NCI-H1105 treated with DMSO at 0.1 percent for 48 hours (cell line): ENCODE results near the gene MACROD2.
"Not testable (repeated sequence)": the region's sequence is repeated elsewhere in the genome, so short reads cannot be mapped to it uniquely, and the experiment has no call there.

Experiments
- DNase-seq: peaks from one replicate; lab custom pipeline; 2025; lab: John Stamatoyannopoulos, UW

The MACROD2 gene

DNA sequence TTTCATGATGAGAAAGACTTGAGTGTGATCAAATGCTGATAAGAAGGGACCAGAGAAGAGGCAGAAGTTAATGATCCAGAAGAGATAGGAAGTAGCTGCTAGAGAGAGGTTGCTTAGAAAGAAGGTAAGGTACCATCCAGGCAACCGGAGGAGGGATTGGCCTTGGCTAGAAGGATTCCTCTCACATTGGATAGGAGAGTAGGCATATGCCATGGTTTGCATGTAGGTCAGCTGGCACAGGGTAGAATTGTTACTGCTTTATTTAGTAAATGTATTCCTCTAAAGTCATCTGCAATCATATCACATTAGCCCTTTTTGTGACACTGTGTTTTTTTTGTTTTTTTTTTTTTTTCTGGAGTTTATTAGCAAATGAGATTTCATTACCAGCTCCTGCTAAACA, 923.0 kb downstream of the MACROD2 start:
- DNase-seq: no peak

GRCh38 chr20:14918976-14919375, 923.7 kb downstream of the MACROD2 start:
- DNase-seq: no peak

GRCh38 chr20:14919501-14920081, 924.3 kb downstream of the MACROD2 start:
- peak; percentile 86 for DNase-seq

DNA sequence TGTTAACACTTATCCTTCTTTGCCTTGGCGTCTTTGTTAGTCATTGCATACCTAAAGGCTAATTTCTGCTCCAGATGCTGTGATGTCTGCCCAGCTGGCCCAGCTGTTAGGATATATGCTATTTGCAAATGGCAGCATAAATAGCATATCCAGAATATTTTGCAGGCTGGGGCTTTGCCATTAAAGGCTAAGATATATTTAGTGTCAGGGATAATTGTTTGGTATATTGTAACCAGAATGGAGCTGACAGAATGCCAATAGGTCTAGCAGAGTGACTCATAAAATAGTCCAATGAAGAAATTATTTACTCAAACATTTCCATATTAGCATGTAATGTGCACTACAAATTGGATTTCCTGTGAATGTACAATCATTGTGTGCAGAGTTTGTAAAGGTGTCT, 926.2 kb downstream of the MACROD2 start:
- DNase-seq: no peak

DNA sequence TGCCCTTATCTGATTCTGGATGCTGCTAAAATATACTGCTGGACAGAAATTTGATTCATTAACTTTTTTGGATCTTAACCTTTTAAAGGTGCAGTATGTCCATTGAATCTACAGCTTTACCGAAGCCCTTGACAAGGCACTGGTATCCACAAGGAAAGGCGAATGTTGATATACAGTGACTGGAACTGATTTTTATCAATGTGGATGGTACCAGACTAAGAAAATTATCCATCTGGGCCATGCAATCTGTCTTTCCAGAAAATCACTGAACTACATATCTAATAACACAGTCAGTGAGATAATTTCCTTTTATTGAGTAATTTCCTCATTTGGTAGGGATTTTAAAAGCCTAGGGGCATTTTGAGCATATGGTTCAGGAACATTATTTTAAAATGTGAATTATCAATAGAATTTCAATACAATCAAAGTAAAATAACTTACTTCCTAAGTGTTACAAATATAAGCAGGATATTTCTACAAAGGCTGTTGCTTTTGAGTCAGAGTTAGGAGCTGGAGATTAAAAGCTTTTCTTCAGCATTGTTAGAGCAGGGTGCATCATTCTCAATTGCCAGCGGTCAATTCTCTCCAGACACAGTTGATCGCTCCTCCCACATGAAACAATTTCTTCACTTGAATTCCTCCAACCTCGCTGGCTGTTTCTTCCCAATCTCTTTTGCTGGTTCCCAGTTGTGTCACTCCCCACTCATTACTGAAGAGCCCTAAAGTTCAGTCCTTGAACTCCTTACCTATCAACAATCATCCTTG, 927.4 kb downstream of the MACROD2 start:
- no peak for DNase-seq

- no peak for DNase-seq
Observed at GRCh38 chr20:14924433-14924832, 929.1 kb downstream of the MACROD2 start.

GRCh38 chr20:14925300-14925699, 930.0 kb downstream of the MACROD2 start:
- DNase-seq: no peak

GRCh38 chr20:14926436-14926835, 931.1 kb downstream of the MACROD2 start:
- DNase-seq: not testable (repeated sequence)

- peak; percentile 70 for DNase-seq
Observed at GRCh38 chr20:14928083-14928482, 932.8 kb downstream of the MACROD2 start.

- DNase-seq: no peak
Observed at GRCh38 chr20:14929388-14929787, 934.1 kb downstream of the MACROD2 start.

DNA sequence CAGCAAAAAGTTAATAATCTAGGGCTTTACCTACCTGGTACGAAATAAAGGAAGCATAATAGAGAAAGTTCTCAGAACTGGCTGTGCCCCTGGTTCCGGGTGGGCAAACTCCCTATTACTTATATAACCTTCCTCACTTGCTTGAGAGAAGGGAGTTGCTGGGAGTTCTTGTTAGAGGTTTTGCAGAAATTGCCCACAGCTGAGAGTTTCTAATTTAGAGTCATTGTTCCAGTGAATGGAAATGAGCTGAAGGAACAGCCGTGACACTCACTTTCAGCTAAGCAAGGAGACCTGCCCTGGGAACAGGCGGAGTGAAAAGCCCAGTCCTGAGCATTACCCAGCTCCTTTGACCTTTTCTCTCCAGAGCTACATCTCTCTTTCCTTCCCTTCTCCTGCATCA, 936.7 kb downstream of the MACROD2 start:
- no peak for DNase-seq

DNA sequence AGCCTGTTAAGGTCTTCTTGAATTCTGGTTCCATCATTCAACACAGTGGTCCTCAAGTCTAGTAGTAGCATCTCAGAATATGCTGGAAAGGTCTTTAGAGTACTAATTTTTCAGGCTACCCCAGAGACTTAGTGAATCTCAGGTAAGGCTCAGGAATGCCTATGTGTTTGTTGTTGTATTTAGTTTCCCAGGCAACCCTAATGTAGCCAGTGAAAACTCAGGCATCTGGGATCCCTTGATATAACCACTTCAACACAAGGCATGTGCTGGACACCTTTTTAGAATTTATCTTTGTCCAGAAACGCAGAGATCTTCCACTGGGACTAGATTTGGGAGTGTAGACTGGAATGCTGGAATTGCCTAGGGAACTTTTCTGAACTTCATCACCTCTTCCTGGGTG, 940.0 kb downstream of the MACROD2 start:
- no peak for DNase-seq

- DNase-seq: no peak
Observed at GRCh38 chr20:14937021-14937420, 941.7 kb downstream of the MACROD2 start.

DNA sequence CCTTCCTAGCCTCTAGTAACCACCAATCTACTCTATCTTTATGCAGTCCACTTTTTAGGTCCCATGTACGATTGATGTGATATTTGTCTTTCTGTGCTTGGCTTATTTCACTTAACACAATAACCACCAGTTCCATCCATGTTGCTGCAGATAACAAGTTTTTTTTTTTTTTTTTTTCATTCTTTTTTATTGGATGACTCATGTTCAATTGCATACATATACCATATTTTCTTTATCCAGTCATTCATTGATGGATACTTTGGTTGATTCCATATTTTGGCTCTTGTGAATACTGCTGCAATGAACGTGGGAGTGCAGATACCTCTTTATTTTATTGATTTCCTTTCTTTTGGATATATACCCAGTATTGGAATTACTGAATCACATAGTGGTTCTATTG, 942.5 kb downstream of the MACROD2 start:
- no peak for DNase-seq

- DNase-seq: no peak
Observed at GRCh38 chr20:14947536-14947935, 952.2 kb downstream of the MACROD2 start.

DNA sequence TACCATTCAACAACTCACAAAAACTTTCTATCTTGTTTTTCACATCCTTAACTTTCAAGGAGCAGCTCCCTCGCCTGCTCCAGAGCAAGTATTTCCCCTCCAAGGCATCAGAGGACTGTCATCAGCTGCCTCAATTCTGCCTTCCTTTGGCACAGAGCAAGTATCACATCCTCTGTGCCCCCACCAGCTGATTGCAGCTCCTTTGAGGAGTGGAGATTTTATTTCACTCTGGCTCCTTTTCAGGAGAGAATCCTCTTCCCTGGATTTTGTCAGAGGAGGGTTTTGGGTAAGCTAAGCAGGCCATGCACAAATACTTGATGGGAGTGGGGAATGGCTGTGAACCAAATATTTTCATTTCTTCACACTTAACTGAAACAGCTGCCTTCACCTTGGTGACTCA, 952.6 kb downstream of the MACROD2 start:
- DNase-seq: no peak

DNA sequence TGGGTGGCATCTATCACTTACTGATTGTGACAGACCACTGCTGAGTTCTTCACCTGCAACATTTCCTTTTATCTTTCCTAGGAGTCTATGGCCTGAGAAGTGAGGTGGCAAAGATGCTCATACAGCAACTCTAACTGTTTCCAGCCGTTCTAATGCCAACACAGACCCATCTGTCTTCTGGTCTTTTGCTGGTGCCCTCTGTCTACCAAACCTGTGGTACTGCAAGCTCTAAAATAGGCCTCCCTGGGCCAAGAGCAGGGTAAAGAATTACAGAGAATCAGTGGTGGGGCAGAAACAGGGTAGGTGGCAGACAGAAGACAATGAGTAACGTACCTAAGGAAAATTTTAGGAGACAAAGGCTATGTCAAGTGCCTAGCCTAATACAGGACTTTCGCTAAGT, 953.1 kb downstream of the MACROD2 start:
- no peak for DNase-seq

DNA sequence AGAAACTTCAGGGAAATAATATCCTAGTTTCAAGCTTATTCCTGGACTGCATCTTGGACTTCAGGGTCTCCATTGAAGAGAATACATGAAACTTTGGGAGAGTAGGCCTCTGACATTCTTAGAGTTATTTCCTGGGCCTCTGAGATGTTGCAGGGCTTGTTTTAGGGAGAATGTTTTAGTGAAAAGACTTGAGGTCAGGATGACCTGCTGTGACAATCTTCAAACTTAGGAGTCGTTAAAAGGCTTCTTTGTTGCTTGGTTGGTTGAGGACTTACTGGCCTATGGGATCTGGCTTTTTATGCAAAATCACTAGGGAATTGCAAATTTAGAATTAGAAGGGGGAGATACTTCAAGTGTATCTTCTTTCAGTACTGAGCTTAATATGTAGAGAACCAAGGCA, 955.3 kb downstream of the MACROD2 start:
- DNase-seq: no peak

DNA sequence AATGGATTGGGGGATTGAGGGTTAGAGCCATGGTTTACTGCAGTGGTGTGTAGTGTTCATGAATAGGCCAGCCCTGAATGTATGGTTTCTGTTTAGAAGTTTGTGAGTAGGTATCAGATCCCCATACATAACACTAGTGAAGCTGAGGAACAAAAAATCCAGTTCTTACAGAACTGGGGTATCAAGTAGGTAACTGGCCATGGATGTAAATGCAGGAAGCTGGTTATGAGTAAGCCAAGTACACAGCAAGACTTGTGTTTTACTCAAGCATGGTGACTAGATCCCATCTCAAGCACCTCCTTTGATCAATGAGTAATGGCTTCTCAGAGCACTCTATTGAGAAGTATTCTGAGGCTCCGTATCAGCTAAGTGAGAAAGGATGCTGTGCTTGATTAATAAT, 955.8 kb downstream of the MACROD2 start:
- DNase-seq: no peak

DNA sequence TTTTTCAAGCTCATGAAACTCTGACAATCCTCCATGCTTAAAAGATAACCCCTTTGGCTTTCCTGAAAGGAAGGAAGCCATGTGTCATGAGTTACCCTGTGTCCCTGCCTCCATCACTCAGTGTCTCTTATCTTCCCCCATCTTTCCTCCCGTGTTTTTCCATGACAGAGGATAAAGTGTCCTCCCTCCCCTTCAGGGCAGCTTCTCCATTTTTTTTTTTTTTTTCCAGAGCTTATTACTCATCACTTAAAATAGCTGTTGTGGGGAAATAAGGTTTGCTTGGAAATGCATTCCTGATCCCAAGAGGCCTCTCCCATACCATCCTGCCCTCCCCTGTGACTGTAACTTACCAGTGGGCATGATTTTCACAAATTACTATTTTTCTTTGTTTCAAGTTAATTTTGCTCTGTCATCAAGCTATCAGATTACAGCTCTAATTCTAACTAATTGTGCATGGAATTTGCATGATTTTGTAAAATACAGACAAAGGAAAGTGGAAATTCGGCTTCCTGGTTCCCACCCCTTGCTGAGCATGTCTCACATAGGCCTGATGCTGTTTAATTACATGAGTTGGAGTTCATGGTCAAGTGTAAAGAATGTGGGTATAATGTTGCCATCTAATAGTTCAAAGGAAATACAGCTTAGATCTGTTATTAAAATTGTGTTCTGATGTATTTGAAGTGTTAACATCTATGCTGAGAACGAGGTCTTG, 956.5 kb downstream of the MACROD2 start:
- no peak for DNase-seq

- DNase-seq: no peak
Observed at GRCh38 chr20:14953736-14954135, 958.4 kb downstream of the MACROD2 start.

DNA sequence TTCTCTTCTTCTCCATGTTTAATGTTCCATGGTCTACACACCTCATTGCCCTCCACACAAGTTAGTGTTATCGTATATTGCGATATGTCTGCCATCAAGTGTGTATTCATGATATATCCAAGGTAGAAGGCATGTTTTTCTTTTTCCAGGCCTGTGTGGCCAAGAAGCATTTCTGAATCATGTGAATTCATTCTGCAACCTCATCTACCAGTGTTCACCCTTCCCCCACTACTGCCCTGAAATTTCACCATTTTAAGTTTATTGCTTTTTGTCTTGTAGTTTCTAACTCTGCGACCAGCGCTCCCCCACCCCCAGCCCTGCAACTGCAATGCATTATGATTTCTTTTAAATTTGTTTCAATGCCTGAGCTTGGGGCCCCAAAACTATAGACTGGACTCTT, 960.1 kb downstream of the MACROD2 start:
- DNase-seq: no peak

DNA sequence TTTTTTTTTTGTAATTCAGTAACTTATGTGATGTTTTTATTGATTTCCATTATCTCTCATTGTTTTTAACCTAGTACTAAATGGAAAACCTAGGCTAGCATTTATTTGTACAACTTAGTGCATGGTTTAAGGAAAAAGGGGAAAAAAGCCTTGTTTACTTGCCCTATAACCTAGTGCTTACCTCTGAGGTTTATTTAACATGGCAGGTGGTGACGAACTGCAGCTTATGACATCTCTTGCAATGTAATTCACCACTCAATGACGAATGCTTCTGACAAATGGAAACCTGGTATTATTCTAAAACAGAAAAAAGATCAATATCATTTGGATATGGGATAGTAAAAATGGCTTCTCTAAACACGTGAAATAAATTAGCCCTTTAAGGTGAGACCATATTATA, 960.7 kb downstream of the MACROD2 start:
- DNase-seq: peak; percentile 6
